GDM1 (cell line): Measurements from ENCODE around the gene GRIN3A.

Experiments
- DNase-seq: peaks from one replicate; lab custom pipeline; 2025; lab: John Stamatoyannopoulos, UW

The GRIN3A gene

GRCh38 chr9:101705135-101705661 is 33.2 kb downstream of the GRIN3A start:
- DNase-seq, result no peak

GRCh38 chr9:101702257-101702656 is 36.2 kb downstream of the GRIN3A start:
- no peak for DNase-seq

- no peak for DNase-seq
Observed at GRCh38 chr9:101693546-101694336, 44.7 kb downstream of the GRIN3A start.

GRCh38 chr9:101691657-101692056 is 46.8 kb downstream of the GRIN3A start:
- no peak for DNase-seq

- DNase-seq, result no peak
Observed at GRCh38 chr9:101689039-101689438, 49.4 kb downstream of the GRIN3A start.

GRCh38 chr9:101684665-101685064 is 53.8 kb downstream of the GRIN3A start:
- DNase-seq, result no peak

GRCh38 chr9:101683236-101683635 is 55.2 kb downstream of the GRIN3A start:
- no peak for DNase-seq

GRCh38 chr9:101677861-101678260 is 60.6 kb downstream of the GRIN3A start:
- no peak for DNase-seq

GRCh38 chr9:101675341-101675740 is 63.1 kb downstream of the GRIN3A start:
- no peak for DNase-seq

- no peak for DNase-seq
Observed at GRCh38 chr9:101674165-101674564, 64.3 kb downstream of the GRIN3A start.

GRCh38 chr9:101673642-101674041 is 64.8 kb downstream of the GRIN3A start:
- DNase-seq, result no peak

GRCh38 chr9:101671567-101671966 is 66.9 kb downstream of the GRIN3A start:
- DNase-seq, result no peak

- DNase-seq, result no peak
Observed at GRCh38 chr9:101668421-101668820, 70.0 kb downstream of the GRIN3A start.

- DNase-seq, result no peak
Observed at GRCh38 chr9:101664453-101664852, 74.0 kb downstream of the GRIN3A start.

GRCh38 chr9:101652601-101653175 is 85.8 kb downstream of the GRIN3A start:
- no peak for DNase-seq

- DNase-seq, result no peak
Observed at GRCh38 chr9:101650142-101650541, 88.3 kb downstream of the GRIN3A start.

GRCh38 chr9:101648493-101648892 is 90.0 kb downstream of the GRIN3A start:
- no peak for DNase-seq

GRCh38 chr9:101639785-101640665 is 98.4 kb downstream of the GRIN3A start:
- no peak for DNase-seq

- no peak for DNase-seq
Observed at GRCh38 chr9:101639311-101639710, 99.1 kb downstream of the GRIN3A start.

GRCh38 chr9:101636247-101636646 is 102.2 kb downstream of the GRIN3A start:
- DNase-seq, result no peak

- DNase-seq, result no peak
Observed at GRCh38 chr9:101635473-101635872, 103.0 kb downstream of the GRIN3A start.

GRCh38 chr9:101634741-101635409 is 103.6 kb downstream of the GRIN3A start:
- no peak for DNase-seq
